Neuronal stem cell (in vitro differentiated cells): ENCODE results near the gene IFTAP.

ENCODE experiments used
- DNase-seq: peaks from one replicate; pipeline ENCODE4 v3.0.0-alpha.2; 2013; ENCODE audit warnings: low spot score
- H2AFZ ChIP-seq: one replicate; pipeline ENCODE4 v1.6.1; 2013; ENCODE audit warnings: mild to moderate bottlenecking, low read length, inconsistent platforms
- H2AK5ac ChIP-seq: 2 replicates; pipeline ENCODE4 v1.6.1; 2013; ENCODE audit warnings: low read depth, mild to moderate bottlenecking, inconsistent platforms, low read length, moderate library complexity, mixed read lengths
- H2BK120ac ChIP-seq: 2 replicates; pipeline ENCODE4 v1.6.1; 2013; ENCODE audit warnings: low read depth, mild to moderate bottlenecking, inconsistent platforms, low read length, moderate library complexity, mixed read lengths
- H2BK12ac ChIP-seq: one replicate; pipeline ENCODE4 v1.6.1; 2013; ENCODE audit warnings: low read length, inconsistent platforms
- H2BK15ac ChIP-seq: 2 replicates; pipeline ENCODE4 v1.6.1; 2013; ENCODE audit warnings: mild to moderate bottlenecking, low read length, inconsistent platforms, mixed read lengths
- H2BK5ac ChIP-seq: one replicate; pipeline ENCODE4 v1.6.1; 2013; ENCODE audit warnings: inconsistent platforms, mild to moderate bottlenecking, low read length, moderate library complexity
- H3K14ac ChIP-seq: one replicate; pipeline ENCODE4 v1.6.1; 2013; ENCODE audit warnings: low read length, inconsistent platforms
- H3K18ac ChIP-seq: 2 replicates; pipeline ENCODE4 v1.6.1; 2013; ENCODE audit warnings: low read length, inconsistent platforms
- H3K23ac ChIP-seq: 2 replicates; pipeline ENCODE4 v1.6.1; 2013; ENCODE audit warnings: low read depth, mild to moderate bottlenecking, mixed read lengths, low read length, inconsistent platforms; ENCODE audit not compliant: poor library complexity
- H3K27ac ChIP-seq: replicated peaks from 3 replicates; pipeline ENCODE4 v1.5.1; 2013; ENCODE audit warnings: low read length, inconsistent platforms
- H3K27me3 ChIP-seq, 3 experiments: 2 replicates each; pipeline ENCODE4 v1.6.1; 2013; ENCODE audit warnings: low read length in 3 of 3, mild to moderate bottlenecking in 2 of 3, inconsistent platforms in 1 of 3, low read depth in 1 of 3, mixed read lengths in 1 of 3, moderate library complexity in 1 of 3; ENCODE audit not compliant: control insufficient read depth in 3 of 3, insufficient read depth in 3 of 3
- H3K36me3 ChIP-seq, 2 donors: replicated peaks in 1 of 2; 2 replicates each; pipeline ENCODE4 v1.6.1; 2013; ENCODE audit warnings: low read length in 2 of 2; ENCODE audit not compliant: control insufficient read depth in 2 of 2, insufficient read depth in 2 of 2
- H3K4ac ChIP-seq: 2 replicates; pipeline ENCODE4 v1.6.1; 2013; ENCODE audit warnings: inconsistent platforms, mild to moderate bottlenecking, low read length, moderate library complexity
- H3K4me1 ChIP-seq, 2 donors: 1 replicate in 1 of 2; 2 replicates in 1 of 2; pipeline ENCODE4 v1.6.1; 2013; ENCODE audit warnings: low read length in 2 of 2, low read depth in 1 of 2; ENCODE audit not compliant: control insufficient read depth in 2 of 2, insufficient read depth in 1 of 2
- H3K4me2 ChIP-seq: one replicate; pipeline ENCODE4 v1.6.1; 2013; ENCODE audit warnings: mild to moderate bottlenecking, low read length, inconsistent platforms; ENCODE audit not compliant: insufficient read depth, poor library complexity, severe bottlenecking
- H3K4me3 ChIP-seq, 2 donors: 2 replicates each; pipeline ENCODE4 v1.5.1; 2013; ENCODE audit warnings: low read length in 2 of 2, mild to moderate bottlenecking in 2 of 2, inconsistent platforms in 1 of 2, moderate library complexity in 1 of 2
- H3K79me1 ChIP-seq: one replicate; pipeline ENCODE4 v1.6.1; 2013; ENCODE audit warnings: low read depth, mild to moderate bottlenecking, inconsistent platforms, low read length, moderate library complexity
- H3K9ac ChIP-seq: one replicate; pipeline ENCODE4 v1.6.1; 2013; ENCODE audit warnings: mild to moderate bottlenecking, low read depth, low read length, inconsistent platforms; ENCODE audit not compliant: poor library complexity
- H3K9me3 ChIP-seq, 2 donors: replicated peaks in 1 of 2; 2 replicates each; pipeline versions ENCODE3 to v1.6.1; 2013; ENCODE audit warnings: low read length in 2 of 2, mild to moderate bottlenecking in 2 of 2, inconsistent platforms in 1 of 2, low read depth in 1 of 2, mixed read lengths in 1 of 2, moderate library complexity in 1 of 2; ENCODE audit not compliant: control insufficient read depth in 2 of 2, insufficient read depth in 1 of 2
- H4K8ac ChIP-seq: one replicate; pipeline ENCODE4 v1.6.1; 2013; ENCODE audit warnings: low read depth, mild to moderate bottlenecking, inconsistent platforms, low read length, moderate library complexity
- H4K91ac ChIP-seq: one replicate; pipeline ENCODE4 v1.6.1; 2013; ENCODE audit warnings: low read length, low read depth, mild to moderate bottlenecking, inconsistent platforms; ENCODE audit not compliant: poor library complexity
- WGBS, 2 donors: extraction: QIAGEN DNeasy Blood & Tissue Kit; methylation state at CpG; one replicate each; pipeline ENCODE4 v1.1.7; 2013; ENCODE audit warnings: missing lambda C conversion rate in 2 of 2, mixed read lengths in 1 of 2; ENCODE audit not compliant: insufficient read length in 2 of 2, insufficient replicate concordance in 1 of 2; ENCODE audit errors: extremely low coverage in 2 of 2; 5-methylcytosine and 5-hydroxymethylcytosine counted together

The IFTAP gene

DNA sequence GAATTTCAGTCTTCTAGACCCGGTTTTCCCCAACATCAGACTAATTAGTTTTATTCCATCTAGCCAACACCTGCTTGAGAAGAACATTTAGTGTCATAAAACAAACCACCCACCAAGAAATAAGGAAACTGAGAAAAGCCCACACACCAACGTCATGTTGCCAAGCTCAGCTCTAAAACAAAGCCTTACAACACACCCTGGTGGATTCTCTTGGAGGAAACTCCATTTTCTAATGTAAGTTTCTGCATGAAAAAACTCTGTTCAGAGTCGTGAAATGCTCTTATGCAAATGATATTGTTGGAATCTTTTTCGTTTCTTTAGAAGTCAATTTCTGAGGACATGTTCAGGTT is 108.7 kb downstream of the IFTAP start:
- Histone ChIP-seq H3K27me3 (peaks cover 0 to 22% (median 0%) of the 10 kb centered on the region in 3 experiments), H3K4me2 (no peak overlapping the region), H3K4ac (no peak overlapping the region), H3K18ac (no peak overlapping the region), H2AFZ (no peak overlapping the region), H3K27ac (no peak overlapping the region), H2AK5ac (no peak overlapping the region), H3K9ac (no peak overlapping the region), H3K4me1 (no peaks in the 10 kb centered on the region), H4K91ac (no peak overlapping the region), H2BK15ac (no peak overlapping the region), H3K23ac (no peak overlapping the region), H3K36me3 (no peaks in the 10 kb centered on the region), H2BK5ac (no peak overlapping the region), H3K14ac (no peak overlapping the region), H3K9me3 (no peaks in the 10 kb centered on the region), H3K79me1 (no peaks in the 10 kb centered on the region), H3K4me3 (no peak overlapping the region), H4K8ac (no peak overlapping the region), H2BK120ac (no peak overlapping the region), H2BK12ac (no peak overlapping the region)
- DNase-seq: no peak
- WGBS, 2 donors: no CpG with 5 or more reads among the region's 4 CpGs
